ENCODE results near the gene BLOC1S6.

DNA sequence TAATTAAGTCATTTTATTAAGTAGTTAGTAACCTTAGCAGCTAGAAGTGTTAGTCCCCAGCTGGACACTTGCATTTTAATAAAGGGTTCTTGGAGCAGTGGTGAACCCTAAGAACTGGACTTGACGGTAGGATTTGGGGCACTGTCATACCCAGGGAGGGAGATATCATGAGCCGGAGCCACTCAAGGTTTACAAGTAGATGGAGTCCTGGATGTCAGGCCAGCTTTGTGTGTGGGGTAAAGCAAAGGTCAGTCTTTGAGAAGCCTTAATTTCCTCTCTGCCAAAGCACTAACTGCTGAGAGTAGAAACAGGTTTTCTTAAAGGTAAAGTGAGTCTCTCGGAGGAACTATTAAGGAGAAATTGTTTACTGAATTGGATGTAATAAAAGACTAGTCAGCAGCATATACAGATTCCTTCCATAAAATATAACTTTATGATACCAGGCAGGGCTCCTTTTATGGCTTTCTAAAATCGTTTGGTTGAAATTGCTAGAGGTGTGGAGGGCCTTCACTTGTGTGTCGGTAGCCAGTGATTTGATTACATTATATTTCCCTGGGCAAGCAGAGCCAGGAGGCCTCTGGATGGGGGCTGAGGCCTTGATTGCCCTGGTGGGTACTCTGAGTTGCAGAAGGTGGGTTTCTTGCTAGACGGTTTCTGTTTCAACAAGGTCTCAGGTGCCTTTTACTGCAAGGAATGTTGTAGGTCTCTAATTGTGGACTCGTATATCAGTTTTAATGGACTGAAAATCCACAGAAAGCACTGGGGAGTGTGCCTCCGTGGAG, 70.8 kb downstream of the BLOC1S6 start:
- TF ChIP-seq, protein P1, sequence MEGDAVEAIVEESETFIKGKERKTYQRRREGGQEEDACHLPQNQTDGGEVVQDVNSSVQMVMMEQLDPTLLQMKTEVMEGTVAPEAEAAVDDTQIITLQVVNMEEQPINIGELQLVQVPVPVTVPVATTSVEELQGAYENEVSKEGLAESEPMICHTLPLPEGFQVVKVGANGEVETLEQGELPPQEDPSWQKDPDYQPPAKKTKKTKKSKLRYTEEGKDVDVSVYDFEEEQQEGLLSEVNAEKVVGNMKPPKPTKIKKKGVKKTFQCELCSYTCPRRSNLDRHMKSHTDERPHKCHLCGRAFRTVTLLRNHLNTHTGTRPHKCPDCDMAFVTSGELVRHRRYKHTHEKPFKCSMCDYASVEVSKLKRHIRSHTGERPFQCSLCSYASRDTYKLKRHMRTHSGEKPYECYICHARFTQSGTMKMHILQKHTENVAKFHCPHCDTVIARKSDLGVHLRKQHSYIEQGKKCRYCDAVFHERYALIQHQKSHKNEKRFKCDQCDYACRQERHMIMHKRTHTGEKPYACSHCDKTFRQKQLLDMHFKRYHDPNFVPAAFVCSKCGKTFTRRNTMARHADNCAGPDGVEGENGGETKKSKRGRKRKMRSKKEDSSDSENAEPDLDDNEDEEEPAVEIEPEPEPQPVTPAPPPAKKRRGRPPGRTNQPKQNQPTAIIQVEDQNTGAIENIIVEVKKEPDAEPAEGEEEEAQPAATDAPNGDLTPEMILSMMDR (conservative IDR thresholded peaks at IDR 0.05; ENCODE audit: low read depth, low read length): no peak
- no peak for TF ChIP-seq EZH2phosphoT487 (IDR thresholded peaks at IDR 0.05; ENCODE audit: borderline replicate concordance, low read length)

Data from PC-3 (cell line).